GM12801 (cell line): ENCODE data around the gene SYTL3.

Source experiments
- CTCF ChIP-seq: IDR thresholded peaks from one replicate; pipeline ENCODE4 v1.5.1; 2011; ENCODE audit warnings: control low read depth; ENCODE audit not compliant: insufficient read length; ENCODE audit errors: extremely low read depth

The SYTL3 gene

GRCh38 chr6:158620963-158621693 is 28.7 kb upstream of the SYTL3 start:
- TF ChIP-seq CTCF = no peak

- TF ChIP-seq CTCF = no peak
These were observed 27.9 kb upstream of the SYTL3 start for GRCh38 chr6:158621694-158622544.

GRCh38 chr6:158622545-158623190 is 27.2 kb upstream of the SYTL3 start:
- no peak for TF ChIP-seq CTCF

- no peak for TF ChIP-seq CTCF
These were observed 24.9 kb upstream of the SYTL3 start for GRCh38 chr6:158624684-158625682.

- TF ChIP-seq CTCF = no peak
These were observed 24.0 kb upstream of the SYTL3 start for GRCh38 chr6:158625881-158626305.

- TF ChIP-seq CTCF = no peak
These were observed 23.3 kb upstream of the SYTL3 start for GRCh38 chr6:158626360-158627167.
